C4-2B (cell line): ENCODE data around the gene SND1.

Source experiments
- CTCF ChIP-seq: fragments of 450-650 bp; conservative IDR thresholded peaks from 2 replicates; pipeline ENCODE4 v1.5.1; 2017; ENCODE audit warnings: mild to moderate bottlenecking
- ZFX ChIP-seq: fragments of 450-650 bp; IDR thresholded peaks from 2 replicates; pipeline ENCODE4 v1.6.1; 2017

- TF ChIP-seq CTCF (no peak), ZFX (no peak)
Observed at GRCh38 chr7:127847641-127848040, 195.6 kb downstream of the SND1 start.
